Adrenal gland (tissue), 5 donors: Measurements from ENCODE around the gene ALOX5.

ENCODE experiments used
- POLR2A ChIP-seq, 2 donors: fragments of 450-650 bp; IDR thresholded peaks; one replicate each; pipeline ENCODE4 v1.6.1; 2017; ENCODE audit warnings: antibody characterized with exemption in 2 of 2, mild to moderate bottlenecking in 2 of 2, moderate library complexity in 1 of 2
- TF ChIP-seq, protein P1 (sequence below), 6 experiments: fragments of 450-650 bp in 4 of 6; fragments of 200-600 bp in 2 of 6; sonication (generic) in 1 of 6; IDR thresholded peaks; 1 replicate in 5 of 6; 2 replicates in 1 of 6; pipeline versions ENCODE4 v1.5.1 to v1.8.0; 2016 to 2021; ENCODE audit warnings: antibody characterized with exemption in 6 of 6, mild to moderate bottlenecking in 2 of 6, moderate library complexity in 1 of 6
- donor health status: DM: no; HTN: no; CAD: no.

DNA sequence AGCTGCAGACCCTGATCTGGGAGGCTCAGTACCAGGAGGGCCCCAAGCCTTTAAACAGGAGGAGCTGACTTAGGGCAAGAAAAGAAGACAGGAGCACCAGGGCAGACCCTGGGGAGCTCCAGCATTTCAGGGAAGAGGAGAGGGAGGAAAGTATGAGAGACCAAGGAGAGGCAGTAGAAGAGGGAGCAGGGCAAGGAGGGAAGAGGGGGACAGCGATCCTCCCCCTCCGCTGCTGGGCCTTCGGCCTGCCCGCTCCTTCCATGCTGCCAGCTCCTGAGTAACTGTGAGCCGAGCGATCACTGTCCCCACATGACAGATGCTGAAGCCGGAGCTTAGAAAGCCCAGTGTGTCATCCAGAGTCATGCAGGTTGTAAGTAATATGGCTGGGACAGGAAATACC is 65.9 kb downstream of the ALOX5 start:
- TF ChIP-seq, protein P1, sequence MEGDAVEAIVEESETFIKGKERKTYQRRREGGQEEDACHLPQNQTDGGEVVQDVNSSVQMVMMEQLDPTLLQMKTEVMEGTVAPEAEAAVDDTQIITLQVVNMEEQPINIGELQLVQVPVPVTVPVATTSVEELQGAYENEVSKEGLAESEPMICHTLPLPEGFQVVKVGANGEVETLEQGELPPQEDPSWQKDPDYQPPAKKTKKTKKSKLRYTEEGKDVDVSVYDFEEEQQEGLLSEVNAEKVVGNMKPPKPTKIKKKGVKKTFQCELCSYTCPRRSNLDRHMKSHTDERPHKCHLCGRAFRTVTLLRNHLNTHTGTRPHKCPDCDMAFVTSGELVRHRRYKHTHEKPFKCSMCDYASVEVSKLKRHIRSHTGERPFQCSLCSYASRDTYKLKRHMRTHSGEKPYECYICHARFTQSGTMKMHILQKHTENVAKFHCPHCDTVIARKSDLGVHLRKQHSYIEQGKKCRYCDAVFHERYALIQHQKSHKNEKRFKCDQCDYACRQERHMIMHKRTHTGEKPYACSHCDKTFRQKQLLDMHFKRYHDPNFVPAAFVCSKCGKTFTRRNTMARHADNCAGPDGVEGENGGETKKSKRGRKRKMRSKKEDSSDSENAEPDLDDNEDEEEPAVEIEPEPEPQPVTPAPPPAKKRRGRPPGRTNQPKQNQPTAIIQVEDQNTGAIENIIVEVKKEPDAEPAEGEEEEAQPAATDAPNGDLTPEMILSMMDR (IDR thresholded peaks at IDR 0.05): no peak
- no peak for TF ChIP-seq POLR2A (IDR thresholded peaks at IDR 0.05)
